Endothelial cell of umbilical vein (primary cell): ENCODE results near the gene DIP2C.

Experiments used
- CTCF ChIP-seq, 2 donors: IDR thresholded peaks; 1 replicate in 1 of 2; 2 replicates in 1 of 2; pipeline ENCODE4 v1.5.1; 2011; ENCODE audit warnings: low read length in 2 of 2, mild to moderate bottlenecking in 2 of 2, moderate library complexity in 2 of 2, control low read depth in 1 of 2, inconsistent platforms in 1 of 2, low read depth in 1 of 2; ENCODE audit not compliant: insufficient read depth in 1 of 2; ENCODE audit errors: extremely low read depth in 1 of 2
- POLR2A ChIP-seq: IDR thresholded peaks from 2 replicates; pipeline ENCODE4 v1.6.1; 2012; ENCODE audit warnings: low read depth, mild to moderate bottlenecking, control low read depth, low read length

- no peak for TF ChIP-seq CTCF (IDR thresholded peaks at IDR 0.05; ENCODE audit: extremely low read depth in 1 of 2, insufficient read depth in 1 of 2, low read depth in 1 of 2, low read length in 2 of 2)
- TF ChIP-seq POLR2A, result no peak
These were observed 399.3 kb downstream of the DIP2C start for GRCh38 chr10:290026-290725.
